Stimulated activated CD8-positive, alpha-beta memory T cell treated with anti-CD3 and anti-CD28 coated beads, Interleukin-4, amount 100 ng/mL, for 4 hours (primary cell): Measurements from ENCODE around the gene PANX1.

Source experiments
- DNase-seq, 2 donors: peaks; one replicate each; pipeline ENCODE4 v3.0.0-alpha.2; 2020; ENCODE audit warnings: low read depth in 2 of 2, low spot score in 1 of 2

Gene PANX1

GRCh38 chr11:94183886-94184264 is 55.2 kb downstream of the PANX1 start:
- no peak for DNase-seq

- DNase-seq: no peak
These were observed 55.7 kb downstream of the PANX1 start for GRCh38 chr11:94184362-94184761.

- no peak for DNase-seq
These were observed 56.2 kb downstream of the PANX1 start for GRCh38 chr11:94184846-94185245.

- no peak for DNase-seq
These were observed 56.9 kb downstream of the PANX1 start for GRCh38 chr11:94185416-94186084.

- no peak for DNase-seq
These were observed 57.9 kb downstream of the PANX1 start for GRCh38 chr11:94186342-94187203.

GRCh38 chr11:94193288-94193687 is 64.6 kb downstream of the PANX1 start:
- DNase-seq: no peak

GRCh38 chr11:94194712-94195111 is 66.1 kb downstream of the PANX1 start:
- no peak for DNase-seq

GRCh38 chr11:94196363-94196762 is 67.7 kb downstream of the PANX1 start:
- DNase-seq: no peak

GRCh38 chr11:94198718-94199117 is 70.1 kb downstream of the PANX1 start:
- DNase-seq: no peak

- no peak for DNase-seq
These were observed 70.8 kb downstream of the PANX1 start for GRCh38 chr11:94199136-94200130.

GRCh38 chr11:94201004-94201465 is 72.4 kb downstream of the PANX1 start:
- no peak for DNase-seq

- no peak for DNase-seq
These were observed 74.4 kb downstream of the PANX1 start for GRCh38 chr11:94203070-94203469.

GRCh38 chr11:94211261-94211830 is 82.7 kb downstream of the PANX1 start:
- DNase-seq: no peak

GRCh38 chr11:94212898-94213297 is 84.3 kb downstream of the PANX1 start:
- DNase-seq: no peak

GRCh38 chr11:94217705-94218104 is 89.1 kb downstream of the PANX1 start:
- DNase-seq: no peak

- DNase-seq: no peak
These were observed 89.7 kb downstream of the PANX1 start for GRCh38 chr11:94218372-94218771.

GRCh38 chr11:94219771-94220170 is 91.1 kb downstream of the PANX1 start:
- DNase-seq: no peak

GRCh38 chr11:94224078-94224477 is 95.4 kb downstream of the PANX1 start:
- no peak for DNase-seq
